PC-3 (cell line): Measurements from ENCODE around the gene MARCHF9.
"Not testable (repeated sequence)": the region's sequence is repeated elsewhere in the genome, so short reads cannot be mapped to it uniquely, and the experiment has no call there.

ENCODE experiments used
- CTCF ChIP-seq: fragments of 300-600 bp; sonication (generic); conservative IDR thresholded peaks from 2 replicates; pipeline ENCODE4 v1.5.1; 2017; ENCODE audit warnings: antibody characterized with exemption, low read depth, mild to moderate bottlenecking, low read length
- EZH2 ChIP-seq: fragments of 300-600 bp; sonication (generic); IDR thresholded peaks from one replicate; pipeline ENCODE4 v1.6.1; 2017; ENCODE audit warnings: antibody characterized with exemption, mild to moderate bottlenecking, low read length; ENCODE audit not compliant: unreplicated experiment

GRCh38 chr12:57721846-57722608 is 32.9 kb upstream of the MARCHF9 start:
- TF ChIP-seq CTCF, EZH2: not testable (repeated sequence)
